ENCODE measurements around the gene NOCT.
"Not testable (repeated sequence)": the region's sequence is repeated elsewhere in the genome, so short reads cannot be mapped to it uniquely, and the experiment has no call there.

DNA sequence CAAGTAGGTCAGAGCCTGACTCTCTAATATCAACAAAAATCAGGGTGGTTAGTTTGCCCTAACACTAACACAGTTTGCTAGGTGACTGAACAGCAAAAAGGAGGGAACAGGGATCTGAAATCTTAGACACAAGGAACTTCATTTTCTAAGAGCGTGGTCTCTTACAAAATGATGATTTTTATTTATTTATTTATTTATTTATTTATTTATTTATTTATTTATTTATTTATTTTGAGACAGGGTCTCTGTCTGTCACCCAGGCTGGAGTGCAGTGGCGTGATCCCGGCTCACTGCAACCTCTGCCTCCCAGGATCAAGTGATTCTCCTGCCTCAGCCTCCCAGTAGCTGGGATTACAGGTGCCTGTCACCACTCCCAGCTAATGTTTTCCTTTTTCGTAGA is 11.9 kb upstream of the NOCT start:
- TF ChIP-seq, protein P1, sequence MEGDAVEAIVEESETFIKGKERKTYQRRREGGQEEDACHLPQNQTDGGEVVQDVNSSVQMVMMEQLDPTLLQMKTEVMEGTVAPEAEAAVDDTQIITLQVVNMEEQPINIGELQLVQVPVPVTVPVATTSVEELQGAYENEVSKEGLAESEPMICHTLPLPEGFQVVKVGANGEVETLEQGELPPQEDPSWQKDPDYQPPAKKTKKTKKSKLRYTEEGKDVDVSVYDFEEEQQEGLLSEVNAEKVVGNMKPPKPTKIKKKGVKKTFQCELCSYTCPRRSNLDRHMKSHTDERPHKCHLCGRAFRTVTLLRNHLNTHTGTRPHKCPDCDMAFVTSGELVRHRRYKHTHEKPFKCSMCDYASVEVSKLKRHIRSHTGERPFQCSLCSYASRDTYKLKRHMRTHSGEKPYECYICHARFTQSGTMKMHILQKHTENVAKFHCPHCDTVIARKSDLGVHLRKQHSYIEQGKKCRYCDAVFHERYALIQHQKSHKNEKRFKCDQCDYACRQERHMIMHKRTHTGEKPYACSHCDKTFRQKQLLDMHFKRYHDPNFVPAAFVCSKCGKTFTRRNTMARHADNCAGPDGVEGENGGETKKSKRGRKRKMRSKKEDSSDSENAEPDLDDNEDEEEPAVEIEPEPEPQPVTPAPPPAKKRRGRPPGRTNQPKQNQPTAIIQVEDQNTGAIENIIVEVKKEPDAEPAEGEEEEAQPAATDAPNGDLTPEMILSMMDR (IDR thresholded peaks at IDR 0.05), result not testable (repeated sequence)
- not testable (repeated sequence) for TF ChIP-seq POLR2A (IDR thresholded peaks at IDR 0.05)
